GM23338 (cell line): Measurements from ENCODE around the gene TCP11L2. TPM values are rescaled to one million over a fixed set of nuclear protein-coding genes. Genes with fewer than 3 reads are reported as not detected.

ENCODE experiments used
- ATAC-seq: fragments of 200-7000 bp; cut with Tn5 transposase; 3 replicates; pipeline ENCODE4 v1.9.1; 2020
- DNase-seq: peaks from one replicate; pipeline ENCODE4 v3.0.0-alpha.2; 2015; ENCODE audit warnings: low spot score
- H2AFZ ChIP-seq: fragments of 200-600 bp; sonication (generic); 2 replicates; pipeline ENCODE4 v1.8.0; 2016; ENCODE audit warnings: antibody characterized with exemption, mild to moderate bottlenecking, moderate library complexity
- H3F3A ChIP-seq: fragments of 200-600 bp; sonication (generic); replicated peaks from 2 replicates; pipeline ENCODE4 v1.8.0; 2017; ENCODE audit warnings: antibody characterized with exemption, mixed run types, low read depth
- H3K27ac ChIP-seq: fragments of 200-600 bp; sonication (generic); 2 replicates; pipeline ENCODE4 v1.6.1; 2016; ENCODE audit warnings: low read depth
- H3K27me3 ChIP-seq: fragments of 200-600 bp; sonication (generic); 2 replicates; pipeline ENCODE4 v1.8.0; 2016; ENCODE audit warnings: mild to moderate bottlenecking, mixed run types, moderate library complexity; ENCODE audit not compliant: insufficient read depth
- H3K36me3 ChIP-seq: fragments of 200-600 bp; sonication (generic); 2 replicates; pipeline ENCODE4 v1.8.0; 2016; ENCODE audit warnings: mild to moderate bottlenecking; ENCODE audit not compliant: insufficient read depth
- H3K4me1 ChIP-seq: fragments of 200-600 bp; sonication (generic); 2 replicates; pipeline ENCODE4 v1.8.0; 2016; ENCODE audit warnings: mild to moderate bottlenecking, moderate library complexity; ENCODE audit not compliant: insufficient read depth
- H3K4me2 ChIP-seq: fragments of 200-600 bp; sonication (generic); 2 replicates; pipeline ENCODE4 v1.7.1; 2017; ENCODE audit warnings: mixed run types
- H3K4me3 ChIP-seq: fragments of 200-600 bp; sonication (generic); 2 replicates; pipeline ENCODE4 v1.6.1; 2016; ENCODE audit warnings: mixed run types
- H3K79me2 ChIP-seq: fragments of 200-600 bp; sonication (generic); replicated peaks from 2 replicates; pipeline ENCODE4 v1.8.0; 2017; ENCODE audit warnings: mild to moderate bottlenecking; ENCODE audit not compliant: insufficient read depth
- H3K9me2 ChIP-seq: fragments of 200-600 bp; sonication (generic); 2 replicates; pipeline ENCODE4 v1.8.0; 2017; ENCODE audit not compliant: insufficient read depth
- H4K20me1 ChIP-seq: fragments of 200-600 bp; sonication (generic); replicated peaks from 2 replicates; pipeline ENCODE4 v1.8.0; 2017; ENCODE audit warnings: mild to moderate bottlenecking; ENCODE audit not compliant: insufficient read depth
- H3K27ac Mint-ChIP-seq: 2 replicates; pipeline ENCODE4 v1.8.0; 2020; ENCODE audit warnings: inconsistent platforms, mild to moderate bottlenecking, moderate library complexity, mixed read lengths
- H3K27me3 Mint-ChIP-seq: 3 replicates; pipeline ENCODE4 v1.8.0; 2022; ENCODE audit warnings: low read depth, mild to moderate bottlenecking, moderate library complexity, mixed read lengths, inconsistent platforms; ENCODE audit not compliant: insufficient read depth, poor library complexity
- H3K36me3 Mint-ChIP-seq: 3 replicates; pipeline ENCODE4 v1.8.0; 2021; ENCODE audit warnings: low read depth, mild to moderate bottlenecking, inconsistent platforms, moderate library complexity, mixed read lengths
- H3K4me1 Mint-ChIP-seq: 3 replicates; pipeline ENCODE4 v1.8.0; 2020; ENCODE audit warnings: mild to moderate bottlenecking, inconsistent platforms, mixed read lengths
- H3K4me3 Mint-ChIP-seq: 3 replicates; pipeline ENCODE4 v1.8.0; 2021; ENCODE audit warnings: moderate library complexity, mild to moderate bottlenecking, inconsistent platforms, mixed read lengths
- H3K9me3 Mint-ChIP-seq: 3 replicates; pipeline ENCODE4 v1.8.0; 2020; ENCODE audit warnings: moderate library complexity, mild to moderate bottlenecking, inconsistent platforms, mixed read lengths
- CREB1 ChIP-seq: fragments of 250-450 bp; sonication (Bioruptor Pico); IDR thresholded peaks from 2 replicates; pipeline ENCODE4 v1.5.0; 2020; ENCODE audit warnings: low read depth, mild to moderate bottlenecking, moderate library complexity
- CTCF ChIP-seq, 2 experiments: fragments of 200-600 bp in 1 of 2; sonication (generic) in 1 of 2; conservative IDR thresholded peaks; 2 replicates each; pipeline versions ENCODE4 v1.5.1 to v1.6.1; 2016 to 2017; ENCODE audit warnings: antibody characterized with exemption in 2 of 2, low read depth in 2 of 2, mild to moderate bottlenecking in 2 of 2, moderate library complexity in 1 of 2
- EZH2 ChIP-seq: fragments of 200-600 bp; sonication (generic); IDR thresholded peaks from one replicate; pipeline ENCODE4 v1.8.0; 2017; ENCODE audit warnings: antibody characterized with exemption, mild to moderate bottlenecking, low read depth; ENCODE audit not compliant: unreplicated experiment
- EZH2phosphoT487 ChIP-seq: fragments of 200-600 bp; sonication (generic); IDR thresholded peaks from one replicate; pipeline ENCODE4 v1.8.1; 2018; ENCODE audit warnings: antibody characterized with exemption; ENCODE audit not compliant: unreplicated experiment
- JUNB ChIP-seq: IDR thresholded peaks from one replicate; pipeline ENCODE4 v1.6.1; 2016; ENCODE audit warnings: antibody characterized with exemption; ENCODE audit not compliant: unreplicated experiment
- NANOG ChIP-seq: IDR thresholded peaks from 2 replicates; pipeline ENCODE4 v1.6.1; 2016; ENCODE audit warnings: antibody characterized with exemption, borderline replicate concordance
- POLR2AphosphoS5 ChIP-seq: IDR thresholded peaks from 2 replicates; pipeline ENCODE4 v1.6.1; 2016; ENCODE audit warnings: antibody characterized with exemption, low read depth
- REST ChIP-seq: IDR thresholded peaks from one replicate; pipeline ENCODE4 v1.6.1; 2018; ENCODE audit warnings: antibody characterized with exemption; ENCODE audit not compliant: unreplicated experiment
- STAT1 ChIP-seq: IDR thresholded peaks from one replicate; pipeline ENCODE4 v1.6.1; 2016; ENCODE audit warnings: antibody characterized with exemption; ENCODE audit not compliant: unreplicated experiment
- ZNF114 ChIP-seq: fragments of 250-450 bp; sonication (Bioruptor Pico); IDR thresholded peaks from 2 replicates; pipeline ENCODE4 v1.5.0; 2020; ENCODE audit warnings: mild to moderate bottlenecking, moderate library complexity
- ZNF331 ChIP-seq: fragments of 250-450 bp; sonication (Bioruptor Pico); IDR thresholded peaks from 2 replicates; pipeline ENCODE4 v1.5.0; 2020; ENCODE audit warnings: low read depth, mild to moderate bottlenecking, moderate library complexity
- ZNF462 ChIP-seq: fragments of 250-450 bp; sonication (Bioruptor Pico); IDR thresholded peaks from 2 replicates; pipeline ENCODE4 v1.5.0; 2020; ENCODE audit warnings: mild to moderate bottlenecking, moderate library complexity
- polyA plus RNA-seq: library from polyadenylated mRNA; unstranded; fragments of >200 nt; fragmentation: Nextera tagmentation; extraction: Ambion mirVana; gene quantifications from 2 replicates; pipeline ENCODE4 v1.2.1, GENCODE V29; 2016
- total RNA-seq: library from RNA; depleted of rRNA; stranded (reverse); fragments of >200 nt; shearing (Covaris generic); gene quantifications from 2 replicates; pipeline ENCODE4 v1.2.3, GENCODE V29; 2014
- TF ChIP-seq, protein P1 (sequence below): IDR thresholded peaks from 2 replicates; pipeline ENCODE4 v1.6.1; 2016; ENCODE audit warnings: antibody characterized with exemption

TCP11L2 gene
- total and polyA plus RNA-seq, 2 experiments from 2014 or later = 1.4 to 4.4 TPM

DNA sequence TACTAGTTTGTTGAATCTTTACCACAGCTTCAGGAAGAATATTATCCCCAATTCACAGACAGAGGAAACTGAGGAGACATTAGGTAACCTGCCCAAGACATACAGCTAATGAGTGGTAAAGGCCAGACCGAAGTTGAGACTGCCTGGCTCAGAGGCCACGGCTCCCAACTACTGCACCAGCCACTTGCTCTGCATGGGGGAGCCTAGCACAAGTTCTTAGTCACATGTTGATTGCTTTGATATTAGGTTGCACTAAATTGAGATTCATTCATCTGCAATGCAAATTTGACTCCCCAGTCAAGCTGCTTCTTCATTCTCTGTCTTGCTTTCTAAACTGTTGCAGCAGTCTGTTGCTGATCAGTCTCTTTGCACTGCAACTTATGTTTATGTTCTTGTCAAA lies 29.1 kb downstream of the TCP11L2 start:
- no peaks in the 10 kb centered on the region; the same call in 2 of the 3 replicates for H3K9me3 Mint-ChIP-seq
- no peak overlapping the region for H3K4me3 ChIP-seq
- H3K9me2 ChIP-seq = 0 out of 2 replicates have a peak, but pooled peaks cover 3% of the 10 kb centered on the region
- peaks cover 17% of the 10 kb centered on the region for H3K4me1 ChIP-seq
- TF ChIP-seq ZNF114 (CRISPR knock-in tag) (no peak), CTCF (conservative IDR thresholded peaks at IDR 0.05; ENCODE audit: low read depth in 2 of 2) (no peak), NANOG (no peak), EZH2 (no peak), POLR2AphosphoS5 (no peak), ZNF331 (CRISPR knock-in tag) (no peak), EZH2phosphoT487 (no peak), CREB1 (CRISPR knock-in tag) (no peak), ZNF462 (no peak), REST (no peak), STAT1 (no peak), JUNB (no peak)
- TF ChIP-seq, protein P1, sequence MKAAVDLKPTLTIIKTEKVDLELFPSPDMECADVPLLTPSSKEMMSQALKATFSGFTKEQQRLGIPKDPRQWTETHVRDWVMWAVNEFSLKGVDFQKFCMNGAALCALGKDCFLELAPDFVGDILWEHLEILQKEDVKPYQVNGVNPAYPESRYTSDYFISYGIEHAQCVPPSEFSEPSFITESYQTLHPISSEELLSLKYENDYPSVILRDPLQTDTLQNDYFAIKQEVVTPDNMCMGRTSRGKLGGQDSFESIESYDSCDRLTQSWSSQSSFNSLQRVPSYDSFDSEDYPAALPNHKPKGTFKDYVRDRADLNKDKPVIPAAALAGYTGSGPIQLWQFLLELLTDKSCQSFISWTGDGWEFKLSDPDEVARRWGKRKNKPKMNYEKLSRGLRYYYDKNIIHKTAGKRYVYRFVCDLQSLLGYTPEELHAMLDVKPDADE = no peak
- H2AFZ ChIP-seq = 0 out of 2 replicates have a peak overlapping the region, but pooled peaks have one; percentile 19
- peak; percentile 76 for ATAC-seq
- no peak overlapping the region for H3K4me3 Mint-ChIP-seq
- no peaks in the 10 kb centered on the region; the same call in 2 of the 3 replicates for H3K36me3 Mint-ChIP-seq
- H4K20me1 ChIP-seq = no peaks in the 10 kb centered on the region
- H3K36me3 ChIP-seq = no peaks in the 10 kb centered on the region
- no peaks in the 10 kb centered on the region for H3F3A ChIP-seq
- no peaks in the 10 kb centered on the region; the same call in 1 of the 2 replicates for H3K27me3 ChIP-seq
- DNase-seq = peak; percentile 12
- H3K27ac ChIP-seq = no peak overlapping the region
- H3K27ac Mint-ChIP-seq = no peak overlapping the region
- H3K4me2 ChIP-seq = peak overlapping the region; percentile 30; the same call in 1 of the 2 replicates
- peaks cover 9% of the 10 kb centered on the region for H3K27me3 Mint-ChIP-seq
- H3K79me2 ChIP-seq = no peaks in the 10 kb centered on the region
- H3K4me1 Mint-ChIP-seq = peaks cover 39% of the 10 kb centered on the region
